MM.1S (cell line): Measurements from ENCODE around the gene XXYLT1.

Experiments
- EZH2phosphoT487 ChIP-seq: fragments of 300-600 bp; sonication (generic); IDR thresholded peaks from 2 replicates; pipeline ENCODE4 v1.6.1; 2018; ENCODE audit warnings: antibody characterized with exemption, low read length
- TF ChIP-seq, protein P1 (sequence below): fragments of 300-600 bp; sonication (generic); IDR thresholded peaks from 2 replicates; pipeline ENCODE4 v1.5.1; 2016; ENCODE audit warnings: antibody characterized with exemption, low read length, mixed read lengths

DNA sequence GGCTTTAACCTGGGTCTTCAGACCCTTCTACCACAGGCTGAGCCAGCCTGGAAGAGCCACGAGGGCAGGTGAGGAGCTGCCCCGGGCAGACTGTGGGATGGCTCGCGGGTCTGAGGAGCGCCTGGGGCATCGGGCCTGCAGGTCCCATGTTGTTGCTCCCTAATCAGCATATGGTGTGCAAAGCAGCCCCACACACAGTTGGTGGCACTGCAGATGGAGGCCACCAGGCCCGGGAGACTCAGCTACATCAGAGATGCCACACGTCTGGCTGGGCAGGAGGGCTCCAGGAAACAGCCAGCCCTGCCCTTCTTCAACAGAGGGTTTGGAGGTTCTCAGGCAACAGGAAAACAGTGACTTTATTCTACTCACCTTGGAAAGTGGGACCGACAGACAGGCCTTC, 63.9 kb downstream of the XXYLT1 start:
- TF ChIP-seq, protein P1, sequence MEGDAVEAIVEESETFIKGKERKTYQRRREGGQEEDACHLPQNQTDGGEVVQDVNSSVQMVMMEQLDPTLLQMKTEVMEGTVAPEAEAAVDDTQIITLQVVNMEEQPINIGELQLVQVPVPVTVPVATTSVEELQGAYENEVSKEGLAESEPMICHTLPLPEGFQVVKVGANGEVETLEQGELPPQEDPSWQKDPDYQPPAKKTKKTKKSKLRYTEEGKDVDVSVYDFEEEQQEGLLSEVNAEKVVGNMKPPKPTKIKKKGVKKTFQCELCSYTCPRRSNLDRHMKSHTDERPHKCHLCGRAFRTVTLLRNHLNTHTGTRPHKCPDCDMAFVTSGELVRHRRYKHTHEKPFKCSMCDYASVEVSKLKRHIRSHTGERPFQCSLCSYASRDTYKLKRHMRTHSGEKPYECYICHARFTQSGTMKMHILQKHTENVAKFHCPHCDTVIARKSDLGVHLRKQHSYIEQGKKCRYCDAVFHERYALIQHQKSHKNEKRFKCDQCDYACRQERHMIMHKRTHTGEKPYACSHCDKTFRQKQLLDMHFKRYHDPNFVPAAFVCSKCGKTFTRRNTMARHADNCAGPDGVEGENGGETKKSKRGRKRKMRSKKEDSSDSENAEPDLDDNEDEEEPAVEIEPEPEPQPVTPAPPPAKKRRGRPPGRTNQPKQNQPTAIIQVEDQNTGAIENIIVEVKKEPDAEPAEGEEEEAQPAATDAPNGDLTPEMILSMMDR, result no peak
- TF ChIP-seq EZH2phosphoT487, result no peak
